Measurements from ENCODE around the gene MEG3. TPM values are rescaled to one million over a fixed set of nuclear protein-coding genes. Genes with fewer than 3 reads are reported as not detected.

Gene MEG3
- total and polyA plus RNA-seq, 2 of the 8 experiments (the other 6 are each of a cell fraction or from before 2014, with no cell fraction given) = 0.17 to 1.1 TPM

DNA sequence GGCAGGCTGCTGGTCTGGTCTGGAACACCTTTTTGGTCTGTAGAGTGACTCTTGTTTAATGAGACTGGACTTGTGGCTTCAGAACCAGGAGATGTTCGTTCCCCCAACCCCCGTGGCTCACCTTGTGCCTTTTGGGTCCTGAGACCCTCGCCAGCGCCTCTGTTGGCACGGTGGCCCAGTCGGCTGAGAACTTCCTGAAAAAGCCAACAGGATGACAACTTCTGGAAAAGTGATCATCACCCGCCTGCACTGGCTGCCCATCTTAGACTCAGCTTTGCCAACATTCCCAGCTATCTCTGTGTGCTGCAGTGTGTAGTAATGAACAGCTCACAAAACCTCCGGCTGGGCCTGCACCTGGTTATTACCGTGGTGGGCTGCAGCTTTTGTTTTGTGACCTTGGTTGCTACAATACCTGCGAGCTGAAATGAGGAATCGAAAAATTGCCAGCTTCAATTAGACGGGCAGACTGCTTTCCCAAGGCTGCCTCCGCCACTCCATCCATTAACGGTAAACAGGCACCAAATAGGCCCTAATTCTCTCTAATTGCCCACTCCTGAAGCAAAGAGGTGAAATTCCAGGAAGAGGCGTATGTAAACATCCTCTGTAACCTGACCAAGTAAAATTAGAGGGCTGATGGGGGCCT lies 16.0 kb downstream of the MEG3 start:
- H2BK20ac ChIP-seq (ENCODE audit: low read length) = no peak overlapping the region
- H4K20me1 ChIP-seq (replicated peaks in 1 of 2; ENCODE audit: control insufficient read depth in 1 of 2, insufficient read depth in 2 of 2, low read length in 2 of 2) = no peaks in the 10 kb centered on the region
- H2BK15ac ChIP-seq (ENCODE audit: low read length) = no peak overlapping the region
- no peak overlapping the region; the same call in 1 of the 2 replicates for H3K27ac ChIP-seq (ENCODE audit: low read depth, low read length)
- H2AFZ ChIP-seq (ENCODE audit: low read length) = no peak overlapping the region
- H3K4me1 ChIP-seq (replicated peaks in 1 of 4; ENCODE audit: control insufficient read depth in 3 of 4, insufficient read depth in 4 of 4, low read length in 3 of 4) = peaks cover 0 to 33% (median 21%) of the 10 kb centered on the region in 4 experiments; a peak in 6 of 7 replicates
- DNase-seq (ENCODE audit: low read depth in 1 of 2, low spot score in 2 of 2) (no peak), FAIRE-seq (no peak)
- peak overlapping the region; percentile 44 for H4K91ac ChIP-seq (replicated peaks; ENCODE audit: insufficient read length, low read length)
- H3K56ac ChIP-seq (replicated peaks; ENCODE audit: insufficient read length, low read depth, low read length) = no peak overlapping the region
- H3K14ac ChIP-seq (ENCODE audit: insufficient read length) = no peak overlapping the region
- 87% methylated on average over 15 of the region's 15 CpGs; no CpG with 5 or more reads in 1 of the 2 experiments for WGBS, 2 experiments (ENCODE audit: extremely low coverage in 1 of 2, insufficient coverage in 1 of 2, insufficient read length in 1 of 2, insufficient replicate concordance in 2 of 2, low coverage in 1 of 2, low lambda C conversion rate in 2 of 2, missing lambda C conversion rate in 1 of 2)
- H2BK12ac ChIP-seq (ENCODE audit: low read depth, low read length) = no peak overlapping the region
- H2BK120ac ChIP-seq (replicated peaks; ENCODE audit: low read depth, low read length) = peak overlapping the region; percentile 72
- no peak overlapping the region for H3K4me3 ChIP-seq (ENCODE audit: extremely low read depth in 1 of 4, insufficient read depth in 2 of 4, low read depth in 3 of 4, low read length in 4 of 4)
- no peak overlapping the region for H3K4me2 ChIP-seq (ENCODE audit: insufficient read depth in 1 of 2, low read depth in 2 of 2, low read length in 2 of 2)
- H3K79me1 ChIP-seq (ENCODE audit: low read depth, low read length) = no peaks in the 10 kb centered on the region
- no peaks in the 10 kb centered on the region for H3K23me2 ChIP-seq (ENCODE audit: low read depth, low read length)
- no peak overlapping the region; the same call in 1 of the 2 replicates for H3K18ac ChIP-seq (ENCODE audit: extremely low read depth, low read length)
- no peak overlapping the region for H2BK5ac ChIP-seq (ENCODE audit: low read depth, low read length)
- H4K5ac ChIP-seq (ENCODE audit: insufficient read length, low read depth, low read length) = peak overlapping the region; percentile 0
- peak overlapping the region; percentile 35 for H3K4ac ChIP-seq (replicated peaks; ENCODE audit: insufficient read length, low read depth, low read length)
- H3K36me3 ChIP-seq (ENCODE audit: control insufficient read depth in 2 of 4, insufficient read depth in 4 of 4, low read length in 3 of 4) = no peaks in the 10 kb centered on the region
- no peak overlapping the region for H2AK5ac ChIP-seq (ENCODE audit: low read depth, low read length)
- H3K27me3 ChIP-seq (replicated peaks in 1 of 4; ENCODE audit: control insufficient read depth in 3 of 4, extremely low read depth in 1 of 4, insufficient read depth in 3 of 4, low read length in 3 of 4) = no peaks in the 10 kb centered on the region; a peak in 2 of 7 replicates
- ChIA-PET CTCF (ENCODE audit: partially characterized antibody) (interaction anchor here (0.9 to 2.0 kb wide), 11 partner anchors 9 to 403 kb away, joined by 3 to 11 read pairs (median 3); no protein-coding TSS in a partner anchor), POLR2A (ENCODE audit: partially characterized antibody) (no interaction called here)
- H4K8ac ChIP-seq (ENCODE audit: extremely low read depth, insufficient read depth, low read length) = 0 out of 2 replicates have a peak overlapping the region, but pooled peaks have one; percentile 42
- H3K79me2 ChIP-seq (ENCODE audit: control insufficient read depth in 1 of 2, insufficient read depth in 2 of 2, low read length in 2 of 2) = no peaks in the 10 kb centered on the region
- no peaks in the 10 kb centered on the region for H3K9me3 ChIP-seq (ENCODE audit: insufficient read depth in 2 of 2, low read depth in 1 of 2, low read length in 1 of 2)
- H3K23ac ChIP-seq (ENCODE audit: insufficient read length) = no peak overlapping the region
- 0 out of 2 replicates have a peak, but pooled peaks have one; percentile 18 for TF ChIP-seq YY1 (IDR thresholded peaks at IDR 0.05; ENCODE audit: low read depth, low read length)
- no peak for TF ChIP-seq JUN (IDR thresholded peaks at IDR 0.05; ENCODE audit: low read depth, low read length)
- H3K9ac ChIP-seq (replicated peaks in 1 of 4; ENCODE audit: extremely low read depth in 1 of 4, low read depth in 3 of 4, low read length in 3 of 4) = no peak overlapping the region

Measured in H1 (cell line).